ENCODE measurements around the gene SLC6A19. TPM values are rescaled to one million over a fixed set of nuclear protein-coding genes. Genes with fewer than 3 reads are reported as not detected.

The SLC6A19 gene
- total RNA-seq, 4 donors from 2014 or later: 9.9 to 934 (median 516) TPM

- H3K27ac ChIP-seq: no peak overlapping the region
- TF ChIP-seq CTCF (IDR thresholded peaks at IDR 0.05): no peak
- TF ChIP-seq POLR2A (IDR thresholded peaks at IDR 0.05): no peak
Observed at GRCh38 chr5:1195439-1195838, 6.0 kb upstream of the SLC6A19 start.

GRCh38 chr5:1195916-1196315 lies 5.5 kb upstream of the SLC6A19 start:
- H3K27ac ChIP-seq: no peak overlapping the region
- peak in 1 of 3 donors; percentile 40 for DNase-seq
- H3K9me3 ChIP-seq: no peaks in the 10 kb centered on the region
- H3K4me1 ChIP-seq: peaks cover 0 to under 1% (median 0%) of the 10 kb centered on the region in 4 donors
- no peak overlapping the region for H3K4me3 ChIP-seq
- H3K36me3 ChIP-seq: no peaks in the 10 kb centered on the region
- no peaks in the 10 kb centered on the region for H3K27me3 ChIP-seq
- TF ChIP-seq POLR2A (IDR thresholded peaks at IDR 0.05) (no peak), CTCF (IDR thresholded peaks at IDR 0.05) (no peak)

More at GRCh38 chr5:1195439-1195838, 6.0 kb upstream of the SLC6A19 start:
- Histone ChIP-seq H3K9me3 (no peaks in the 10 kb centered on the region), H3K4me1 (no peaks in the 10 kb centered on the region), H3K36me3 (no peaks in the 10 kb centered on the region), H3K4me3 (no peak overlapping the region), H3K27me3 (no peaks in the 10 kb centered on the region)
- peak in 1 of 3 donors; percentile 30 for DNase-seq

- H3K36me3 ChIP-seq: no peaks in the 10 kb centered on the region
- peak in 1 of 3 donors; percentile 3 for DNase-seq
- no peaks in the 10 kb centered on the region for H3K9me3 ChIP-seq
- peaks cover 0 to 3% (median 0%) of the 10 kb centered on the region in 4 donors for H3K4me1 ChIP-seq
- no peaks in the 10 kb centered on the region for H3K27me3 ChIP-seq
- H3K4me3 ChIP-seq: no peak overlapping the region
- no peak for TF ChIP-seq POLR2A (IDR thresholded peaks at IDR 0.05)
- no peak for TF ChIP-seq CTCF (IDR thresholded peaks at IDR 0.05)
- H3K27ac ChIP-seq: no peak overlapping the region
Observed at GRCh38 chr5:1196562-1196961, 4.8 kb upstream of the SLC6A19 start.

- Histone ChIP-seq H3K4me1 (peaks cover 0 to 3% (median 0%) of the 10 kb centered on the region in 4 donors), H3K4me3 (no peak overlapping the region), H3K27me3 (no peaks in the 10 kb centered on the region), H3K27ac (no peak overlapping the region), H3K9me3 (no peaks in the 10 kb centered on the region), H3K36me3 (peaks cover 0 to 2% (median 0%) of the 10 kb centered on the region in 3 donors)
- peak in 1 of 3 donors; percentile 28 for DNase-seq
- TF ChIP-seq CTCF (IDR thresholded peaks at IDR 0.05): no peak
Observed at GRCh38 chr5:1197876-1198666, 3.3 kb upstream of the SLC6A19 start.

GRCh38 chr5:1199340-1199648 lies 2.1 kb upstream of the SLC6A19 start:
- TF ChIP-seq POLR2A (IDR thresholded peaks at IDR 0.05): no peak
- TF ChIP-seq CTCF (IDR thresholded peaks at IDR 0.05): no peak
- peaks cover 0 to 7% (median 0%) of the 10 kb centered on the region in 3 donors for H3K36me3 ChIP-seq
- no peak for DNase-seq
- H3K4me3 ChIP-seq: no peak overlapping the region
- peak overlapping the region in 1 of 4 donors; percentile 92 for H3K27ac ChIP-seq
- H3K9me3 ChIP-seq: no peaks in the 10 kb centered on the region
- H3K4me1 ChIP-seq: peaks cover 0 to 3% (median 0%) of the 10 kb centered on the region in 4 donors
- no peaks in the 10 kb centered on the region for H3K27me3 ChIP-seq

Data from Peyer's patch (tissue), 4 donors.